HG03060 (cell line): ENCODE measurements around the gene COX5A.
A peak's percentile ranks its signal among the peaks of the same experiment; 100 is the strongest.

Experiments
- ATAC-seq: cut with Tn5 transposase; IDR thresholded peaks from one replicate; pipeline ENCODE4 v1.9.1; 2021; ENCODE audit warnings: low read depth, moderate number of reproducible peaks; ENCODE audit not compliant: unreplicated experiment

Gene COX5A

DNA sequence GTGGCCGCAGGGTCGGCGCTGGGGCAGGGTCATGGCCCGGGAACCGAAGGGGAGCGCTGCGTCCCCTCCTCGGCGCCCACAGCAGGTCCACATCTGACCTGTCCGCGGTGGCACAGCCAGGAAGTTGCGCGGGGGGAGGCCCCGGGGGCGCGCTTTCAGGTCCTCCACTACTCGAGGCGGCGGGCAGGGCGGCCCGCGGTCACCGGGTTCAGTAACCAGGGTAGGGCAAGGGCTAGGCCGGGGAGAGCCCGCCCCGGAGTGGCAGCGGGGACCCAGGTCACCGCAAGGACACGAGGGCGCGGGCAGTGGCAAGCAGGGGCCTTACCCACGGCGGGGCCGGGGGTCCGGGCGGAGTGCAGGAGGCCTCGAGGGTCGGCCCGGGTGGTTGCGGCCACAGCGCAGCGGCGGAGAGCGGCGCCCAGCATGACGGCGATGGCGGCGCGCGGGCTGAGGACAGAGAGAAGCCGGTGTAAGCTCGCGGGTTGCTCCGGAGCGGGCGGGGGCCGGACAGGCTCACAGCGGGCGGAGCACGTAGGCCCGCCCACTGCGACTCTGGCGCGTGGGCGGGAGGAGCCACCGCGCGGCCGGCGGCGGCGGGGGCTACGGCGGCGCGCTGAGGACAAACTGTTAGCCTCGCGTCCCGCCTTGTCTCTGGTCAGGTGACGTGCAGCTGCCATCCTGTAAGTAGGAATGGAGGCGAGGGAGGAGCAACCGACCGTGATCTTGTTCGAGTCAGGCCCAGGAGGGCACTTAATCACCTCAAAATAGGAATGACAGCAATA is at the start of gene COX5A:
Gene COX5A, minus strand, starts transcription at position 484 of the 782 bp plus-strand sequence. Its CDS starts 59 bp downstream, at position 425.
- ATAC-seq: peak; percentile 67

DNA sequence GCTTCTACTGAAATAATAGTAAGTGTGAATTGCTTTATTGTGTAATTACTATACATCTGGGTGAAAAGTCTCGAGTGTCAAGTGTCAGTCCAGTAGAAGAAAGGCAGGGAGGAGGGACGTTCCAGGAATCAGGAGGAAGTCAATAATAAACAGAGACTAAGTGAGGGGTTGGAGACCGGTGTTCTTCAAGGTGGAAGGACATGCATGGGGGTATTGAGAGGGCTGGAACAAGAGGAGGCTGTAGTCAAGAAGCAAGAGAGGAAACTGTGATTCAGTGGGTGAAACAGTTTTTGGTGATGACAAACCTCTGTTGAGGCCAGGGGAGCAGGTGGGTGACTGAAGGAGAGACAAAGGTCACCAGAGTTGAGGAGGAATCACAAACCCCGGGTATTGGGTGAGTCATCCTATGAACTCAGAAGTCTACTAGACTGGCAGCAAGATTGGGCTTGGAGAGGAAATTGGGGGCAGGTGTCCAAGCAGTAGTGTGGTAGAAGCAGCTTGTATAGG is 45.9 kb upstream of the COX5A start:
- no peak for ATAC-seq

DNA sequence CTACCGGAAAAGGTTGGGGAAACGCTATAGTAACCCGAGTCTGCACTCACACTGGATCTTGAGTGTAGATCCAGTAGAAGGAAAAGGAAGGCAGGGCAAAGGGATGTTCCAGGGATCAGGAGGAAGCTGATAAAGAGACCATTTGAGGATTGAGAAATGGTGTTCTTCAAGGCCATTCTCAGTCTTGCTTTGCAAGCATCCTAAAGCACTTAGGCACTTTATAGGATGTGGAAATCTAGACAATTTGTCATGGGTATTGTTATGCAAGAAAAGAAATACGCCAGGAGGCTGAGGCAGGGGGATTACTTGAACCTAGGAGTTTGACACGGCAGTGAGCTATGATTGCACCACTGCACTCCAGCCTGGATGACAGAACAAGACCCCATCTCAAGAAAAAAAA is 44.3 kb upstream of the COX5A start:
- ATAC-seq: no peak

DNA sequence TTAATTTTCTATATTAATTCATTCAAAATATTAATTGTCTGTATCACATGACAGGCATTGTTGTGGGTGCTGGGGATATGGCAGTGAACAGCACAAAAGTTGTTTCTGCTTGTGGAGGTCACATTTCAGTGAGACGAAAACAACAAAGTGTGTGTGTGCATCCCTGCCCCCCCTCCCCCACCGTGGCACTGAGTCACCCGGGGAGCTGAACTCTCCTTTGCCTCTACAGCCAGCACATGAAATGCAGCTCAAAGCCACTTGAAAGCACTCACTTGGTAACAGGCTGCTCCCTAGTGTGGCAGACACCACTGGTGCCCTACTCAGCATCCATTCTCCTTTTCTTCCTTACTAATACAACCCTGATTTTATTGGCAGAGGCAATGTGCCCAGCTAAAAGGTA is 40.6 kb upstream of the COX5A start:
- no peak for ATAC-seq

DNA sequence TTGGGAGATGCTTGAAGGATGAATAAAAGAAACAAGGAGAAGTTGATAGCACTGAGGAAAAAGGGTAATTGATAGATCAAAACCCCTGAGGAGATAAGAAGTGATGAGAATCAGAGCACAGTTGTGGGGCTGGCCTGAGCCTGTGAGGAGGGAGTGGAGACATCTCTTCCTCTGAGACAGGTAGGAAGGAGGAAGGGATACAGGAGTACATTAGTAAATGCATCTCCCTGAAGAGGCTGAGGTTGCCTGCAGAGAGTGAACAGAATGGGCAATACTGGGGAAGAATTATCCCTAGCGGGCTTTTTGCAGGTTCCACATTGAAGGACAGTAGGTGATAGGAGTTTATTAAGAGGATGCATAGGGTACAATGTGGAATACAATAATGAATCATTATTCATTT is 40.2 kb upstream of the COX5A start:
- no peak for ATAC-seq

DNA sequence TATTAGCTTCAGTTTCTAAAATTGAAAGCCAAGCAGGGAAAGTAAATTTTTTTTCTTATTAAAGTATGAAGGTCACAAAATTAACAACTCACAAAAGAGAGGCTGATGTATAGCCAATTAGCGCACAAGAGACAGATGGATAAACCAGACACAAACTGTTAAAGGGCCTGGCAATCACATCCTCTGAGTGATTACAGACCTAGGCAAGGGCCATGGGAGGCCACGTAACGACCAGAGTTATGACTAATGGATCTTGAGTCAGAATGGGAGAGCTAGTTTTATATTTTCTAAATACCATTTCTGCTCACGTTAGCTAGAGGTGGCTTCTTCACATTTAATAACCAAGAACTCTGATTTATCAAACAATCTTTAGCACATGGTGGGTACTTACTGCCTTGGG is 39.7 kb upstream of the COX5A start:
- ATAC-seq: no peak

DNA sequence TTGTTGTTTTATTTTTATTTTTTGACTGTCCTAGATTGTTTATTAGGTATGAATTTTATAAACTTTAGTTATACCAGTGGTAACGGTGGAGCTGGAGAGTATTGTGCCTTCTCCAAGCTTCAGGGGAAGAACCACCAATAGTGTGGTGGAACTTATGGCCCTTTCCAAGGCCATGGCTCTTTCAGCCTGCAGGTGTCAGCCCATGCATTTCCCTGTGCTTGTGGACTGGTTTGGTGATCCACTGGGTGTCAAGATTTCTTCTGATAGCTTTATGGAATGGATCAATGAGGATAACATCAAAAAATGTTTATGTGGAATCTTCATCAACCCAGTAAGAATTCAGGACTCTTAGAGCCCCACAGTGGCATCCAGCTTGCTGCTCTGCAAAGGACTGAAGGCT is 38.3 kb upstream of the COX5A start:
- ATAC-seq: no peak

DNA sequence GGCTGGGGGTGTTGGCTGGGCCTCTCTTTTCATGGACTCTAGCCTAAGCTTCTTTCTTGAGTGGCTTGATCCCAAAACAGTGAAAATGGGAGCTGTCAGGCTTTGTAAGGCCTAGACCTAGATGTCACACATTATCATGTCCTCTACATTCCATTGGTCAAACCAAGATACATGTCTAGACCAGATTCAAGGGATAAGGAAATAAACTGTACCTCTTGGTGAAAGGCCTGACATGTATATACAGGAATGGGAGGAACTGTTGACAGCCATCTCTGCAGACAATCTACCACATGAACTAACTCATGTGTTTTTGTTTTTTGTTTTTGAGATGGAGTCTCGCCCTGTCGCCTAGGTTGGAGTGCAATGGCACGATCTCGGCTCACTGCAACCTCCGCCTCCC is 29.8 kb upstream of the COX5A start:
- ATAC-seq: no peak

DNA sequence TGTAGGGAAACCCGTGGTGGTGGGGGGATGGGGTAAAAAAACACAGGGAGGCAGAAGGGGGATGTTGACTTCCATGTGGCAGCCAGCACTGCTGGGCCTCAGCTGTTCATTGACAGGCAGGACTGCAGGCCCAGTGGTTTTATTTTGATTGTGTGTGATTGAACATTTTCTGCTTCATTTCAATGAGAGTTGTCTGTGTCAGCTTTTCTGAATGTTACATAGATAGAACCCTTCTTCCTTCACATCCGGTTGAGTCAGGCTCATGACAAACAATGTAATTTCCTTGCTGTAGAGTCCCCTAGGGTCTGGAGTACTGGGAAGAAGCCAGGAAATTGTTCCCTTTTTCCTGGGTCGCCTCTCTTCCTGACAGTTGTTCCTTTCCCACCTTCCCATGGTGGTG is 26.9 kb upstream of the COX5A start:
- ATAC-seq: no peak

DNA sequence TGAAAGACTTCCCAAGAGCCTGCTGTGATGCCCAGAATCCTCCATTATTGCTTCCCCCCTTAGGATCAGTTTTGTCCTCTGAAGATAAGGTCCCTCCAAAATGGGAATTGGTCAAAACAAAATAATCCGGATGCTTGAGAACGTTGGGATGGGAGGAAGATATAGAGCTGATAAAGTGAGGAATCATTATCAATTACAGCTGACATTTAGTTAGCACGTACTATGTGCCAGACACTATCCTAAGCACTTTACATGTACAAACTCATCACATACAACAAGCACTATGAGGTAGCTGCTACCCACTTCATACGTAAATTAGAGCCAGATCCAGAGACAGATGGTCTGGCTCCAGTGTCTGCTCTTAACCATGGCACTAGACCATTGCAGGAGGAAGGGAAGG is 25.3 kb upstream of the COX5A start:
- no peak for ATAC-seq

DNA sequence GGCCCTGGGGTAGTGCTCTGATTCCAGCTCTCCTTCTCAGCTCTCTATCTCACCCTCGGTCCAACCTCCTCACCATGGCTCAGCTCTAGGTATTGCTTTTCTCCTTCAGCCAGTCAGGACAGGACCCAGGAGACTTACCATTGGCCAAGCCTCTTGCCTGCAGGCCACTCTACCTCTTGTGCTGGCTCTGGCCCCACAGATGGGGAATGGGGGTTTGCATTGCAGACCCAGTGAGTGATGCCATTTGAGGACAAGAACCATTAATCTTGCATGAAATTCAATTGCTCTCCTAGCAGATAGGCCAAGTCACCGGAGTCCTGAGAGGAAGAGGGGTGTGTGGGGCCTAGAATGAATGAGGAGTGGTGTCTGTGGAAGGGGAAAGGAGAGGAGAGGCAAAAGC is 24.8 kb upstream of the COX5A start:
- ATAC-seq: no peak

DNA sequence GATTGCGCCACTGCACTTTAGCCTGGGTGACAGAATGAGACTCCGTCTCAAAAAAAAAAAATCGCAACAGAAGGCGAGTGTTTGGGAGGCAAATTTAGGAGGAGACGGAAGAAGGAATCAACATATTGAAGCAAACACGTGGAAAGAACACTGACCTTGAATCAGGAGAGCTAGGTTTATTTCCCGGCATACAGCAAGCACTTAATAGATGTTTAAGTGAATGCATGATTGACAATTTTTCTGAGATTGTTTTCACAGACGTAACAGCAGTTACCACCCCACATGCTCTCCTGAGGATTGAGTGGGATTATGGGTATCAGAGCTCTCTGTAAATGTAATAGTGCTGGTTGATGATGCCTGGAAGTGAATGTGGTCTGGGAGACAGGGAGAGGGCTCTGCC is 24.3 kb upstream of the COX5A start:
- no peak for ATAC-seq

DNA sequence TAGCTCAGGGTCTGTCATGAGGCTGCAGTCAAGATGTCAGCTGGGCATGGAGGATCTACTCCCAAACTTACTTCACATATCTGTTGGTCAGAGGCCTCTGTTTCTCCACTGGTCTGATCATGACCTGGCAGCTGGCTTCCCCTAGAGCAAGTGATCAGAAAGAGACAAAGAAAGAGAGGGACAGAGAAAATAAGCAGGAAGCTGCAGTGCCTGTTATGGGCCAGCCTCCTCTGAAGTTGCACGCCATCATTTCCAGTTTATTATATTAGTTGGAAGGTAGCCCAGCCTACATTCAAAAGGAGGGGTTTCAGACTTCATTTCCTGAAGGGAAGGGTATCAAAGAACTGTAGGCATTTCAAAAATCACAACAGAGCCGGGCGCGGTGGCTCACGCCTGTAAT is 23.7 kb upstream of the COX5A start:
- no peak for ATAC-seq

DNA sequence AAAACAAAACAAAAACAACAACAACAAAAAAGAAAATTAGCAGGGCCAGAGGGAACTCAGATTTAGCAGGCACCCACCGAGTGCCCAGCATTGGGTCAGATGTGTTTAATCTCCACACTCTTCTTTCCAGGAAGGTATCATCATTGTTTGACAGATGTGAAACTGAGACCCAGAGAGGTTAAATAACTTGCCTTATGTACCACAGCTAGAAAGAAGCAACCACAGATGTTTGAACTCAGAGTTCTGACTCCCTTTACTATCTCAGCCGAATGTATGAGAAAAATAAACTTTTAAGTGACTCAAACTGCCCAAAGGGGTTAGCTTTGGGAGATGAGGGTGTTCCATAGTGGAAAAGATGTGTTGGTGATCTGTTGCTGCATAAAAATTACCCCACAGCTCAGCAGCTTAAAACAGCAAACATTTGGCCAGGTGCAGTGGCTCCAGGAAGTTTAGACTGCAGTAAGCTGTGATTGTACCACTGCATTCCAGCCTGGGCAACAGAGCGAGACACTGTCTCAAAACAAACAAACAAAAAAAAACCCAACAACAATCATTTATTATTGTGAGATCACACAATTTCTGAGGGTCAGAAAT is 23.2 kb upstream of the COX5A start:
- ATAC-seq: no peak

DNA sequence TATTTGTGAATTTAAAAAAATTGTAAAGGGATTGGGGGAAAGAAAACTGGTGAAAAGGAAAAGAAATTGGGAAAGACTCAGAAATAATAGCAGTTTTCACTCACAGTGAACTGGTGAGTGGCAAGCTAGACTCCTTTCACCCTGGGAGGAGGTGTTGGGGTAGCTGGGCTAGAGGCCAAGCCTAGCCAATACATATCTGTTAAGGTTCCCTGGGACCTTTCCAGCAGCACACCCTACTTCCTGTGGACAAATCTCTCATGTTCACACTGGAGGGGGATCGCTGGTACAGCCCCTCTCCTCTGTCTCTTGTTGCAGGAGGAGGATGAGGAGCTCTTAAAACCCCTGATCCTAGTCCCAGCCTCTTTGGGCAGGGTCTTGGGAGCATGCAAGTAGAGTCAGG is 22.4 kb upstream of the COX5A start:
- no peak for ATAC-seq

DNA sequence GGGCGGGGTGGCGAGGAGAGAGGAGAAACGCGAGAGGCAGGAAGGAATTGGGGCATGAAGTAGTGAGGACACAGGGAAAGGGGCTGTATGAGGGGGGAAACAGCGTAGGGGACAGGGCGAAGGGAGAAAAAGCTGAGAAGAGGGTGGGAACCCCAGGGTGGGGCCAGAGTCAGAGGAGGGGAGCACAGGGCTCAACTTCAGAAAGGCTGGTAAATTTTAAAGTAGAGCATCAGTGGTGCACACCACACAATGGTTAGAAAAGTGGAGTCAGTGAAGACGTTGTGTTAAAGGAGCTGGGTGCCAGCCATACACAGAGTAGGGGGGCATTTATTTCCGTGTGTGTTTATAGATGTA is 21.7 kb upstream of the COX5A start:
- no peak for ATAC-seq

DNA sequence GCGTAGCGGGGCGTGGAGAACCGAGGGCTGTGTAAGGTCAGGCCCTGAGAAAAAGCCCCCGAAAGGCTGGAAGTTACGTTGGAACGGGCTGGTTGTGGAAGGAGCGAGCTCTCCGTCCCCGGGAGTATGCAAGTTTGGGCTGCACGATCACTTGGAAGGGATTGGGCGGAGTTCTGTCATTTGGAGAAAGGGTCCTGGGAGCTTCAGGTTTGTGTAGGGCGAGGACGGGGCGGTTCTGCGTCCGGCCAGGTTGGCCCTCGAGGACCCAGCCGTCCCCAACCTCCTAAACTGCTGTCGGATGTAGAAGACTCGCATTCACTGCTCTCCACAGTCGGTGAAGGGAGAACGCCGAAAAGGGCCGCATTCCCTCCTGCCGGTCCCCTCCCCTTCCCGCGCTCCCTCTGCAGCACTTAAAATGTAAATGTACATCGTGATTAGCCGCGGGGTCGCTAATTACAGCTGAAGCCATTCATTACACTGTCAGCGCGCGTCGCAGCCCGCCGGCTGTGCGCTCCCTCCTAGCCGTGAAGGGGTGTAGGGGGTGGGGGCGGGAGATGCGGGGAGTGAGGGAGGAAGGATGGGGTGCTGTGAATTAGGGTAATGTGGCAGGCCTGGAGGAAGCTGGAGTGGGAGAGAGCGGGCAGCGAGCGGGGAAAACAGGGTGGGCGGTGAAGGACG is 21.2 kb upstream of the COX5A start:
- ATAC-seq: no peak

DNA sequence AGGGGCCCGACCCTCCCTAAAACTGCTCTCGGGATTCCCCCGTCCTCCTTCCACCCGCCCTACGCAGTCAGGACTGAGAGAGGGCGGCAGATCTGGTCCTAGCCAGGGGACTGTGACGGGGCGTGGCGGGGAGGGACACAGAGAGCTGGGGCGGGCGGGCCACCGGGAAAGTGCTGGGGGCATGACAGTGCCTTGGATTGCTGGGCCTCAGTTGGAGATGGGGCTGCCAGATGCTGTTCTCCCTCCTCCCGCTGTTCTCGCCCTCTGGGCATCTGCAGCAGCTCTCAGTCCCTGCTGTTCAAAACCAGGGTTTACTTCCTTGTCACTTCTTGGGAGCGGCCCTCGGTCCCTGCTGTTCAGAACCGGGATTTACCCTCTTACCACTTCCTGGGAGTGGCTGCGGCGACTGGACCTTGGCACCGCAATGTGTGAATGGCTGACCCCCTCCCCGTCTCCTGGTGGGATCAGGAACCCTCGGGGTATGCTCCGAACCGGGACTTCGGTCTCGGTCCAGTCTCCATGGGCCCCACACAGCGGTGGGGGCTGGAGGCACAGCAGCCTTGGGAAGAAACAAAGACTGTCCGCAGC is 20.5 kb upstream of the COX5A start:
- no peak for ATAC-seq

DNA sequence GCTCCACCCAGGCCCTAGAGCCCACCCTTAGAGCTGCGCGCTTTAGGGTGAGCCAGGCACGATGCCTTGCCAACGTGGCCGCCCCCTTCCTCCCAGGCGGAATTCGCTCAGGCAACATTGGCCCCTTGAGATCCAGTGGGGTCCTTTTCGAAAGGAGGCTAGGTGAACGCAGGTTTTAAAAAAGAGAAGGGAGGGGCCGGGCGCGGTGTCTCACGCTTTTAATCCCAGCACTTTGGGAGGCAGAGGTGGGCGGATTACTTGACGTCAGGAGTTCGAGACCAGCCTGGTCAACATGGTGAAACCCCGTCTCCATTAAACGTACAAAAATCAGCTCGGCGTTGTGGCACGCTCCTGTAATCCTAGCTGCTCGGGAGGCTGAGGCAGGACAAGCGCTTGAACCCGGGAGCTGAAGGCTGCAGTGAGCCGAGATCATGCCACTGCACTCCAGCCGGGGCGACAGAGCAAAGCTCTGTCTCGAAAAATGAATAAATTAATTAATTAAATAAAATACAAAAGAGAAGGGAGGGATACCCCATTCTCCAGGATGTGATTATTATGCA is 19.7 kb upstream of the COX5A start:
- no peak for ATAC-seq

DNA sequence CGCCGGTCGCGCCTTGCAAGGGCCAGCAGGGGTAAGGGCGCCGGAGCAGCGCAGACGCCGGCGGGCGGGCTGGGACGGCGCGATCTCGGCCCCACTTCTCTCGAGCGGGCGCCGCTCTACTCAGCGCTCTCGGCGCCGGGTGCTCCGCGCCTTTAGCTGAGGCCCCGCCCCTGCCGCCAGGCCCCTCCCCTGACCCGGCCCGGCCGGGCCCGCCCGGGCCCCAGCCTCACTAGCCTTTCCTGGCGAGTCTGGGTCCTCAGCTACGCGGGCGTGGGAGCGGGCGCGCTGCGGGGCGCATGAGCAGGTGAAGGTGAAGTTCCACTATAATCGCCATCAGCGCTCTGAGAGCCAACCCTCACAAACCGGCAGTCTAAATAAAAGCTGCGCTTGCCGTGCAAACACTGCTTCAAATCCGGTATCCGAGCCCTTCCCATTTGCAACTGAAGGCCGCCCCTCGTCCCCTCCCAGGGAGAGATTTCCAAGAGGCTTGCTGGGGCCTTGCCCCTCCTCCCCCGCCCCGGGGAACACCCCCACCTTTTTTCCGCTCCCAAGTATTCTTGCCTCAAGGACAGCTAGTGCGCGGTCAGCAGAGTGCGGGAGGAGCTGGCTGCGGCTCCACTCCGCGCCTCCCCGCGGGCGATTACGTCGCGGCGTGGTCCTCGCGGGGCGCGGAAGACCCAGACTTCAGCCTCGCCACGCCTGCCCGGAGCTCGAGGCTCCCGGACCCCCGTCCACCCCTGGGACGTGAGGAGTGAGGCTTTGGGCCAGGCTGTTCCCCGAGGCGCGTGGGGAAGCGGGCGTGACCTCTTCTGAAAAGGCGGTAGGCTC is 19.0 kb upstream of the COX5A start, which contains the start of gene RPP25:
Gene RPP25, minus strand, starts transcription at position 125 of the 828 bp plus-strand sequence. CDS start 189 bp downstream, outside the sequence.
- ATAC-seq: no peak
